COLO829 (cell line): Measurements from ENCODE around the gene TMEM167B.
"Not testable (repeated sequence)": the region's sequence is repeated elsewhere in the genome, so short reads cannot be mapped to it uniquely, and the experiment has no call there.

Source experiments
- DNase-seq: peaks from one replicate; pipeline ENCODE4 v3.0.0; 2012; ENCODE audit warnings: low spot score

The TMEM167B gene

DNA sequence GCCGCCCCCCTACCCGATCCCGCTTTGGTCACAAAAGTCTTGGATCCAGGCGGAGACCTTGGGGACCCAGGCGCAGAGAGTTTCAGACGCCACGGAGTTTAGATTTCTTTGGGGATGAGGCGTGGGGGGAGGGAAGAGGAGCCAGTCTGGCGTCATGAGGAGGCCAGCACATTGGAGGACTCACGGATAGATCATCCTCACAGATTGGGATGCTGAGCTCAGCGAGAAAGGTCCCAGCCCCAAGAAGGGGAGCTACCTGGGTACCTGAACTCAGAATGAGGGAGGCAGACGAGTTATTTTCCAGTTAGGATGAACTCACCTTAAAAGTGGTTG is 23.7 kb downstream of the TMEM167B start:
- no peak for DNase-seq

GRCh38 chr1:109115685-109116084 is 25.1 kb downstream of the TMEM167B start:
- no peak for DNase-seq

- DNase-seq: no peak
Measured at GRCh38 chr1:109116286-109116685, 25.7 kb downstream of the TMEM167B start.

DNA sequence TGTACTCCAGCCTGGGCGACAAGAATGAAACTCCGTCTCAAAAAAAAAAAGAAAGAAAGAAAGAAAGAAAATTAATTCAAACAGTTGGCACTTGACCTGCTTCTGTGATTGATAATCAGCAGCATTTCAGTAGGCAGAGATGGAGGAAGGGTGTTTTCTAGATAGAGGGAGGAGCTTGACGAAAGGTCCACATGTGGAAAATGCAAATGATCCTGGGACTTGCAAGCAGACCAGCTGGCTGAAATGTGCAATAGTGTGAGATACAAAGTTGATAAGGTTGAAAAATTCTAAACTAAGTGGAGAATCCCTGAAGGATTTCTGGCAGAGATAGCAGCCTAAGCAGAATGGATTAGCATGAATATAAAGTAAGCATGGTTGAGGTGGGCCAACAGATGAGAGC is 27.5 kb downstream of the TMEM167B start:
- no peak for DNase-seq

- DNase-seq: no peak
Measured at GRCh38 chr1:109120356-109120755, 29.8 kb downstream of the TMEM167B start.

DNA sequence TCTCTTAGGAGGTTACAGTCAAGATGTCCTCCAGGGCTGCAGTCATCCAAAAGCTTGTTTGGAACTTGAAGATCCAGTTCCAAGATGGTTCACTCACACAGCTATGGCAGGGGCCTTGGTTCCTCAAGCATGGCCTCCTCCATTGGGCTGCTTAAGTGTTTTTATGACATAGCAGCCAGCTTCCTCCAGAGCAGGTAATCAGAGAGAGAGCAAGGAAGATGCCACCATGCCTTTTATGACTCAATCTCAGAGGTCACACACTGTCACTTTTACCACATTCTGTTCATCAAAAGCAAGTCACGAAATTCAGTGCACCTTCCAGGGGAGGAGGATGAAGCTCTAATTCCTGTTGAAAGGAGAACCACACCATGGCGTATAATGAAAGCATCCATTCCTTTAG is 40.5 kb downstream of the TMEM167B start:
- no peak for DNase-seq

DNA sequence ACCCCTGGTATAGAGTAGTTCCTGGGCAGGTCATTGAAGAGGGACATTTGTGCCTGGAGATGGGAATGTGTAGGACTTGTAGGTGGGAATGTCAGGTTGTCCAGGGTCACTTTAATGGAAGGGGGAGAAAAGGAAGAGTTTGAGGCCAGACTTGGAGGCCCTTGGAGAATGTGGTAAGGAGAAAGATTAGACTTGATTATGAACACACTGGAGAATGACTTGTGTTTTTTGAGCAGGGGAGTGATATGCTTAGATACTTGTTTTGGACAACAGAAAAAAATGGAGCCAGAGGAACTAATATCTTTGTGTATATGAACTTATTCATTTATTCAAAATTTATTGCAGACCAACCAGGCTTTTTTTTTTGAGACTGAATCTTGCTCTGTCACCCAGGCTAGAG is 41.2 kb downstream of the TMEM167B start:
- DNase-seq: no peak

DNA sequence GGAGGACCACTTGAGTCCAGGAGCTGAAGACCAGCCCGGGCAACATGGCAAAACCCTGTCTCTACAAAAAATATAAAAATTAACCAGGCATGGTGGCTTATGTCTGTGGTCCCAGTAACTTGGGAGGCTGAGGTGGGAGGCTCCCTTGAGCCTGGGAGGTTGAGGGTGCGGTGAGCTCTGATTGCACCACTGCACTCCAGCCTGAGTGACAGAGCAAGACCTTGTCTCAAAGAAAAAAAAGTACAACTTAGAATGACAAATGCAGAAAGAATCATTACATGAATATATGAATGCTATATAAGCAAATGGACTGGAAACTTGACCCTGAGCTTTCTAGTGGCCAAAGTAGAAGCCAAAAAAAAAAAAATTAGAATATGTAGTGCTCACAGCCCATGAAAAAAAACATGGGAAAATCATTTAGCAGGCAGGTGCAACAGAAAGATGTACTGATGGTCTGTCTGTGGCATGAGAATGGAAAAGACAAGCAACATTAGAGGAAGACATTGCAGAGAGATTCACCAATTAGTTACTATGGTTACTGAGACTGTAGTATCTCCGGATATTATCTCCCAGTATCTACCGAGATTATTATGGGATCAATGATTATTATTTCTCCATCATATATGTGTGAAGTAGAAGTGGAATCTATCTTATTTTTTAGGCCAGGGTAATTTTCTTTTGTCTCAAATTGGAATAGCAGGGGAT is 42.6 kb downstream of the TMEM167B start:
- no peak for DNase-seq

DNA sequence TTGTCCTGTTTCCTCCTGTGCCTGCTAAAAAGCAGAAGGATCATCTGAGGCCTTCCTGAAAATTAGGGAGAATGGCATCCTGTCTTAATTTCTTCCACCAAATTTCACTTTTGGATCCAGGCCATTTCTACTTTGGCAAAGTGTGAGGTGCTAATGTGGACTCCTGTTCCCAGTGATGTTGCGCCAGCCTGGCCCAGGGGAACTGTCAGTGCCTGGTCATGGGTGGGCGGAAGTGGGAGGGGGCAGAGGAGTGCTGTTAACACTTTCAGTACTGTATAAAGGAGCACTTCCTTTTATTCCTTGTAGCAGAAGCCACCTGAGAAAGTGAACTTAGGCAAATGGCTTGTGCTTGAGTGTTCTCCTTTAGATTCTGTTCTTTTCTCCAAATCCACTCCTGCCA is 43.3 kb downstream of the TMEM167B start:
- no peak for DNase-seq

DNA sequence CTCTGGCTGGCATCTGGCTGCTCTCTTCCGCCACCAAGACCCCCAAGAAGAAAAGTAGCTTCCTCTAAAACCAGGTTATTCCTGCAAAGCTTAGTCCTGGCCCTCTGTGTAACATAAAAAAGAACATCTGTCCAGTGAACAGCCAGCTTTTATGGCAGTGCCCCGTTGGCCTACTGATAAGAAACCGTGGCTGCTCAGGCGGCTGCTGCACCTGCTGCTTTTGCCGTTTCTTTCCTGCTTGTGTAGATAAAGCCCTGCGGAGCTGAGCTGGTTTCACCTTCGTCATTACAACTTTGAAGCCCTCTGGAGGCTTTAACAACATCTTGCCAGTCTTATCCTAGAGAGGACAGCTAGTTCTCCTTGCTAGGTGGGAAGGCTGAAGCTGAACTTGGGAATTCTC is 43.9 kb downstream of the TMEM167B start:
- no peak for DNase-seq

DNA sequence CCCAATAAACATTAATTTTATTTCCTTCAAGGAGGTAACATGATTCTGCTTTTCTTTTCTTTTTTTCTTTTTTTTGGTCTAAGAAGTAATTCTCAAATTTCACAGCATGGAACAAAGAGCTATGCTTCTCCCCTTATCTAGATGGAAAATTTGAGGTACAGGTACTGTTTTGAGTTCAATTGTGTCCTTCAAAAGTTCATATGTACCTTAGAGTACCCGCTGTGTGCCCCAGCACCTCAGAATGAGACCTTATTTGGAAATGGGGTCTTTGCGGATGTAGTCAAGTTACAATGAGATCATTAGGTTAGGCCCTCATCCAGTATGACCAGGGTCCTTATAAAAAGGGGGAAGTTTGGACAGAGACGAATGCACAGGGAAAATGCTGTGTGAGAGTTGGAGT is 45.4 kb downstream of the TMEM167B start:
- no peak for DNase-seq

GRCh38 chr1:109136766-109137165 is 46.2 kb downstream of the TMEM167B start:
- no peak for DNase-seq

DNA sequence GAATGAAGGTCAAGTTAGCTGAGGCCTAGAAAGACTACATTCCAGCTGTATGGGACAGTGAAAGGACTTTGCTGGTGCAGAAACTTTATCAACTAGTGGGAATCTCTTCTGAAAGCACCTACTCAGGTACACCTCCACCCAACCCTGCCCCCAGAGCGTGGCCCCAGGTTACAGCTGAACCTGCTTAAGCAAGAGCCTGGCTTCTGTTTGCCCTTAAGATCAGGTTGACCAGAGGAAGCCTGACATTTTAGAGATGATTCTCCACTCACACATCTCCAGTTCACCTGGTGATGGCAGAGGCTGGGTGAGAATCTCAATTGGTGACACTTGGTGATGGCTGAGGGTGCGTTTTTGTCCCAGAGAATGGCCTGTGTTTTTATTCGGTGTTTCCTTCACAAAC is 47.4 kb downstream of the TMEM167B start:
- DNase-seq: no peak

DNA sequence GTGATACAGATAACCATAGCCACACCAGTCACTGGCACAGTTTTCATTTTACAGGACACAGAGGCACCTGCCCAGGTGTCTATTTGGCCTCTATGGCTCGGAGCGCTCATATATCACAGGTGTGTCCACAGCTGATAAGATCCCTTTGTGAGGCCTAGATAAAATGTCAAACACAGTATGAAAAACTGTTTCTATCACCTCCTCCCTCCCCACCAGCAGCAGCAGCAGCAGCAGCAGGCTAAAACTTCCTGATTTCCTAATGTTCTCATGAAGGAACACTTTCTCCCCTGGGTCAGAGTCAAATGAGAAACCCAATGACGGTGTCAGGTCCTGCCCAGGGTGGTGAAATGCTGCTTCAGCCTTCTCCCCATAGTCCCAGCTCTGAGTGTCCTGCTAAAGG is 47.8 kb downstream of the TMEM167B start:
- no peak for DNase-seq

GRCh38 chr1:109140392-109140791 is 49.8 kb downstream of the TMEM167B start:
- DNase-seq: no peak

DNA sequence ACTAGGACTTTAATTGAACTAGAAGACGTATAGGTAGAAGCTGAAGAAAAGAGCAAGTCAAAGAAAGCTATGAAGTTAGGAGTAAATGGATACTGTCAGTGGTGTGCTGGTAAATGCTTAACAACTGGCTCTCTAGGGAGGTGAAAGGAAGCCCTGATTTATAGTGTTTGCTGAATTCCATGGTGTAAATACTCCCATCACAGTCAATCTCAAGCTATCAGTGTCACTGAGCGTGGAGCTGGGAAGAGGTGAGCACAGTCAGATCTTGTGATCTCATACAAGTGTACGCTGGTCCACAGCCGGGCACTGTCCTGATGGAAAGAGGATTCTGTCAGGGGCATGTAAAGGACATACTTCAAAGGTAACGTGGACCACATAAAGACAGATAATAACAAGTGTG is 51.7 kb downstream of the TMEM167B start:
- no peak for DNase-seq

GRCh38 chr1:109142725-109143124 is 52.2 kb downstream of the TMEM167B start:
- DNase-seq: not testable (repeated sequence)
